ENCODE measurements around the gene CISD2. TPM values are rescaled to one million over a fixed set of nuclear protein-coding genes. Genes with fewer than 3 reads are reported as not detected.

Gene CISD2
- total RNA-seq, 1 donor from 2014 or later, result 78.6 TPM

- no peak overlapping the region for H3K9ac ChIP-seq
- no peak for DNase-seq (ENCODE audit: low spot score)
- Mint-ChIP-seq H3K4me3 (no peak overlapping the region), H3K27me3 (ENCODE audit: insufficient read depth, low read depth) (peaks cover under 1% of the 10 kb centered on the region), H3K4me1 (peaks cover 10% of the 10 kb centered on the region), H3K27ac (no peak overlapping the region), H3K9me3 (no peaks in the 10 kb centered on the region), H3K36me3 (peaks cover 3% of the 10 kb centered on the region)
- H3K4me1 ChIP-seq, result peaks cover 7% of the 10 kb centered on the region
- no peaks in the 10 kb centered on the region for H3K9me3 ChIP-seq (ENCODE audit: low read depth)
- TF ChIP-seq CTCF (IDR thresholded peaks at IDR 0.05), result no peak
- no peaks in the 10 kb centered on the region for H3K27me3 ChIP-seq
- no peak overlapping the region for H3K4me2 ChIP-seq
- no peaks in the 10 kb centered on the region for H3K36me3 ChIP-seq
- H4K20me1 ChIP-seq (ENCODE audit: low read depth), result peaks cover 7% of the 10 kb centered on the region
- H3K27ac ChIP-seq, result no peak overlapping the region
- no peak overlapping the region for H2AFZ ChIP-seq (replicated peaks)
- H3K4me3 ChIP-seq, result no peak overlapping the region
- H3F3A ChIP-seq (ENCODE audit: low read depth), result peaks cover 17% of the 10 kb centered on the region
- peaks cover 46% of the 10 kb centered on the region for H3K79me2 ChIP-seq (ENCODE audit: low read depth)
Observed at GRCh38 chr4:102832667-102833066, 36.1 kb upstream of the CISD2 start.

GRCh38 chr4:102836596-102836995 is 32.2 kb upstream of the CISD2 start:
- H3K4me1 ChIP-seq, result no peaks in the 10 kb centered on the region
- H3K9ac ChIP-seq, result no peak overlapping the region
- H2AFZ ChIP-seq (replicated peaks), result no peak overlapping the region
- H3K27me3 ChIP-seq, result no peaks in the 10 kb centered on the region
- TF ChIP-seq CTCF (IDR thresholded peaks at IDR 0.05) (no peak), EZH2phosphoT487 (IDR thresholded peaks at IDR 0.05) (no peak), EZH2 (IDR thresholded peaks at IDR 0.05) (no peak)
- no peaks in the 10 kb centered on the region for H3K4me1 Mint-ChIP-seq
- H3K79me2 ChIP-seq (ENCODE audit: low read depth), result peaks cover 15% of the 10 kb centered on the region
- no peak for DNase-seq (ENCODE audit: low spot score)
- H3K36me3 ChIP-seq, result no peaks in the 10 kb centered on the region
- no peak overlapping the region for H3K4me3 ChIP-seq
- H3K9me3 Mint-ChIP-seq, result no peaks in the 10 kb centered on the region
- no peaks in the 10 kb centered on the region for H3F3A ChIP-seq (ENCODE audit: low read depth)
- H3K27me3 Mint-ChIP-seq (ENCODE audit: insufficient read depth, low read depth), result no peaks in the 10 kb centered on the region
- H3K36me3 Mint-ChIP-seq, result peaks cover 5% of the 10 kb centered on the region
- H3K27ac Mint-ChIP-seq, result no peak overlapping the region
- no peak overlapping the region for H3K4me3 Mint-ChIP-seq
- H3K27ac ChIP-seq, result no peak overlapping the region
- no peaks in the 10 kb centered on the region for H3K9me3 ChIP-seq (ENCODE audit: low read depth)
- H3K4me2 ChIP-seq, result no peak overlapping the region
- peaks cover 16% of the 10 kb centered on the region for H4K20me1 ChIP-seq (ENCODE audit: low read depth)

- no peaks in the 10 kb centered on the region for H3K9me3 ChIP-seq (ENCODE audit: low read depth)
- H2AFZ ChIP-seq (replicated peaks), result no peak overlapping the region
- no peaks in the 10 kb centered on the region for H3F3A ChIP-seq (ENCODE audit: low read depth)
- H3K4me1 ChIP-seq, result no peaks in the 10 kb centered on the region
- H4K20me1 ChIP-seq (ENCODE audit: low read depth), result peaks cover 8% of the 10 kb centered on the region
- no peaks in the 10 kb centered on the region for H3K27me3 ChIP-seq
- no peak overlapping the region for H3K4me3 ChIP-seq
- DNase-seq (ENCODE audit: low spot score), result no peak
- no peak overlapping the region for H3K4me2 ChIP-seq
- H3K79me2 ChIP-seq (ENCODE audit: low read depth), result no peaks in the 10 kb centered on the region
- Mint-ChIP-seq H3K9me3 (no peaks in the 10 kb centered on the region), H3K4me1 (no peaks in the 10 kb centered on the region), H3K4me3 (no peak overlapping the region), H3K27ac (no peak overlapping the region), H3K36me3 (peaks cover 2% of the 10 kb centered on the region), H3K27me3 (ENCODE audit: insufficient read depth, low read depth) (no peaks in the 10 kb centered on the region)
- H3K27ac ChIP-seq, result no peak overlapping the region
- TF ChIP-seq EZH2phosphoT487 (IDR thresholded peaks at IDR 0.05) (no peak), CTCF (IDR thresholded peaks at IDR 0.05) (no peak), EZH2 (IDR thresholded peaks at IDR 0.05) (no peak)
- H3K9ac ChIP-seq, result no peak overlapping the region
- H3K36me3 ChIP-seq, result no peaks in the 10 kb centered on the region
Observed at GRCh38 chr4:102842367-102842766, 26.4 kb upstream of the CISD2 start.

GRCh38 chr4:102843273-102843672 is 25.5 kb upstream of the CISD2 start:
- Mint-ChIP-seq H3K4me3 (no peak overlapping the region), H3K27me3 (ENCODE audit: insufficient read depth, low read depth) (no peaks in the 10 kb centered on the region), H3K27ac (no peak overlapping the region), H3K36me3 (peaks cover 2% of the 10 kb centered on the region), H3K9me3 (no peaks in the 10 kb centered on the region), H3K4me1 (no peaks in the 10 kb centered on the region)
- H3K4me1 ChIP-seq, result no peaks in the 10 kb centered on the region
- no peak overlapping the region for H3K4me2 ChIP-seq
- H3K36me3 ChIP-seq, result no peaks in the 10 kb centered on the region
- H4K20me1 ChIP-seq (ENCODE audit: low read depth), result peaks cover 8% of the 10 kb centered on the region
- no peaks in the 10 kb centered on the region for H3F3A ChIP-seq (ENCODE audit: low read depth)
- no peak for DNase-seq (ENCODE audit: low spot score)
- H3K9ac ChIP-seq, result no peak overlapping the region
- H3K9me3 ChIP-seq (ENCODE audit: low read depth), result no peaks in the 10 kb centered on the region
- H3K27ac ChIP-seq, result no peak overlapping the region
- no peak for TF ChIP-seq EZH2phosphoT487 (IDR thresholded peaks at IDR 0.05)
- no peak for TF ChIP-seq EZH2 (IDR thresholded peaks at IDR 0.05)
- TF ChIP-seq CTCF (IDR thresholded peaks at IDR 0.05), result no peak
- no peak overlapping the region for H3K4me3 ChIP-seq
- H2AFZ ChIP-seq (replicated peaks), result no peak overlapping the region
- H3K27me3 ChIP-seq, result no peaks in the 10 kb centered on the region
- H3K79me2 ChIP-seq (ENCODE audit: low read depth), result no peaks in the 10 kb centered on the region

All from neural progenitor cell (in vitro differentiated cells).